H1 (cell line): ENCODE results near the gene AP3D1.

Experiments used
- BRCA1 ChIP-seq: IDR thresholded peaks from 2 replicates; pipeline ENCODE4 v1.6.1; 2012; ENCODE audit warnings: low read depth, low read length, improper control_type of control experiment
- CBX5 ChIP-seq: fragments of 300-800, 300-1000 bp; sonication (generic); IDR thresholded peaks from 2 replicates; pipeline ENCODE4 v1.7.1; 2016; ENCODE audit warnings: antibody characterized with exemption, low read length, low read depth
- NANOG ChIP-seq: IDR thresholded peaks from 2 replicates; pipeline ENCODE4 v1.6.1; 2011; ENCODE audit warnings: low read length, low read depth, mild to moderate bottlenecking, inconsistent platforms; ENCODE audit not compliant: insufficient read depth, poor library complexity, severe bottlenecking
- POLR2A ChIP-seq, 2 experiments: IDR thresholded peaks; 1 replicate in 1 of 2; 2 replicates in 1 of 2; pipeline ENCODE4 v1.6.1; 2011; ENCODE audit warnings: low read depth in 2 of 2, low read length in 2 of 2, mild to moderate bottlenecking in 2 of 2; ENCODE audit errors: control extremely low read depth in 1 of 2
- POLR2AphosphoS5 ChIP-seq: IDR thresholded peaks from 2 replicates; pipeline ENCODE4 v1.6.1; 2011; ENCODE audit warnings: low read depth, low read length
- RAD21 ChIP-seq, 2 experiments: IDR thresholded peaks in 1 of 2; conservative IDR thresholded peaks in 1 of 2; 2 replicates each; pipeline ENCODE4 v1.6.1; 2011; ENCODE audit warnings: low read depth in 2 of 2, low read length in 2 of 2, improper control_type of control experiment in 1 of 2, inconsistent platforms in 1 of 2, mild to moderate bottlenecking in 1 of 2, moderate library complexity in 1 of 2
- SP1 ChIP-seq: IDR thresholded peaks from 2 replicates; pipeline ENCODE4 v1.6.1; 2011; ENCODE audit warnings: low read depth, low read length
- TCF12 ChIP-seq: IDR thresholded peaks from 2 replicates; pipeline ENCODE4 v1.6.1; 2011; ENCODE audit warnings: low read depth, mild to moderate bottlenecking, low read length
- TEAD4 ChIP-seq: IDR thresholded peaks from 2 replicates; pipeline ENCODE4 v1.6.1; 2012; ENCODE audit warnings: low read depth, low read length, inconsistent platforms, mixed read lengths
- TF ChIP-seq, protein P1 (sequence below), 3 experiments: IDR thresholded peaks; 1 replicate in 2 of 3; 2 replicates in 1 of 3; pipeline versions ENCODE4 v1.5.1 to v1.6.1; 2011; ENCODE audit warnings: low read length in 3 of 3, mild to moderate bottlenecking in 3 of 3, inconsistent platforms in 2 of 3, low read depth in 1 of 3, moderate library complexity in 1 of 3; ENCODE audit not compliant: insufficient read depth in 1 of 3; ENCODE audit errors: control extremely low read depth in 1 of 3

DNA sequence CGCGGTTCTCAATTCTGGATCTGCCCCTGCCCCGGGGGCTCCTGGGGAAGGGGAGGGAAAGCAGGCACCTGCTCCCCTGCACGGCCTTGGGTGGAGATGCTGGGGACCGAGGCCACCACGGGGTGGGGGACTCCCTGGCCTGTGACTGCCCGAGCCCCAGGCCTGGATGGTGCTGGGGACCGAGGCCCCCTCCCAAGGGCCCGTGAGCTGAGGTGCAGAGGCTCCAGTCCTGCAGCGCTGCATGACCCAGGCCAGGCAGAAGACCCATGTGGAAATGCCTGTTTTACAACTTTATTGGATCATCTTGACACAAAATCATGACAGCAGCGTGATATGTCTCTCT lies 50.7 kb downstream of the AP3D1 start:
- TF ChIP-seq TEAD4 (no peak), NANOG (no peak), SP1 (no peak), POLR2A (IDR thresholded peaks at IDR 0.05; ENCODE audit: control extremely low read depth in 1 of 2, low read depth in 2 of 2, low read length in 2 of 2) (no peak), BRCA1 (no peak), POLR2AphosphoS5 (no peak), RAD21 (IDR thresholded peaks at IDR 0.05 in 1 of 2, conservative IDR thresholded peaks at IDR 0.05 in 1 of 2; ENCODE audit: low read depth in 2 of 2, low read length in 2 of 2) (no peak), TCF12 (no peak), CBX5 (no peak)
- TF ChIP-seq, protein P1, sequence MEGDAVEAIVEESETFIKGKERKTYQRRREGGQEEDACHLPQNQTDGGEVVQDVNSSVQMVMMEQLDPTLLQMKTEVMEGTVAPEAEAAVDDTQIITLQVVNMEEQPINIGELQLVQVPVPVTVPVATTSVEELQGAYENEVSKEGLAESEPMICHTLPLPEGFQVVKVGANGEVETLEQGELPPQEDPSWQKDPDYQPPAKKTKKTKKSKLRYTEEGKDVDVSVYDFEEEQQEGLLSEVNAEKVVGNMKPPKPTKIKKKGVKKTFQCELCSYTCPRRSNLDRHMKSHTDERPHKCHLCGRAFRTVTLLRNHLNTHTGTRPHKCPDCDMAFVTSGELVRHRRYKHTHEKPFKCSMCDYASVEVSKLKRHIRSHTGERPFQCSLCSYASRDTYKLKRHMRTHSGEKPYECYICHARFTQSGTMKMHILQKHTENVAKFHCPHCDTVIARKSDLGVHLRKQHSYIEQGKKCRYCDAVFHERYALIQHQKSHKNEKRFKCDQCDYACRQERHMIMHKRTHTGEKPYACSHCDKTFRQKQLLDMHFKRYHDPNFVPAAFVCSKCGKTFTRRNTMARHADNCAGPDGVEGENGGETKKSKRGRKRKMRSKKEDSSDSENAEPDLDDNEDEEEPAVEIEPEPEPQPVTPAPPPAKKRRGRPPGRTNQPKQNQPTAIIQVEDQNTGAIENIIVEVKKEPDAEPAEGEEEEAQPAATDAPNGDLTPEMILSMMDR (IDR thresholded peaks at IDR 0.05; ENCODE audit: control extremely low read depth in 1 of 3, insufficient read depth in 1 of 3, low read depth in 1 of 3, low read length in 3 of 3): no peak
